Glutamatergic neuron (in vitro differentiated cells): ENCODE data around the gene ECE1. TPM values are rescaled to one million over a fixed set of nuclear protein-coding genes. Genes with fewer than 3 reads are reported as not detected.

Source experiments
- DNase-seq: peaks from one replicate; pipeline ENCODE4 v3.0.0; 2022
- H3K27ac Mint-ChIP-seq: one replicate; pipeline ENCODE4 v1.8.0; 2020; ENCODE audit warnings: mild to moderate bottlenecking, mixed read lengths, inconsistent platforms; ENCODE audit not compliant: unreplicated experiment
- H3K27me3 Mint-ChIP-seq: one replicate; pipeline ENCODE4 v1.8.0; 2020; ENCODE audit warnings: mild to moderate bottlenecking, moderate library complexity, mixed read lengths, inconsistent platforms; ENCODE audit not compliant: unreplicated experiment
- H3K36me3 Mint-ChIP-seq: one replicate; pipeline ENCODE4 v1.8.0; 2020; ENCODE audit warnings: mild to moderate bottlenecking, mixed read lengths, inconsistent platforms; ENCODE audit not compliant: unreplicated experiment
- H3K4me1 Mint-ChIP-seq: one replicate; pipeline ENCODE4 v1.8.0; 2020; ENCODE audit warnings: mild to moderate bottlenecking, low read depth, mixed read lengths, inconsistent platforms; ENCODE audit not compliant: unreplicated experiment
- H3K4me3 Mint-ChIP-seq: one replicate; pipeline ENCODE4 v1.8.0; 2020; ENCODE audit warnings: mild to moderate bottlenecking, mixed read lengths, inconsistent platforms; ENCODE audit not compliant: unreplicated experiment
- H3K9me3 Mint-ChIP-seq: one replicate; pipeline ENCODE4 v1.8.0; 2020; ENCODE audit warnings: mild to moderate bottlenecking, moderate library complexity, mixed read lengths, inconsistent platforms; ENCODE audit not compliant: unreplicated experiment
- total RNA-seq: library from RNA; stranded (reverse); fragmentation: NEBNext Ultra II Directional; extraction: Animal tissue kit (Norgen Biotek cat#: 25700); gene quantifications from one replicate; pipeline ENCODE4 v1.2.1, GENCODE V29; 2021; ENCODE audit not compliant: unreplicated experiment
- TF ChIP-seq, protein P1 (sequence below): fragments of 200-600 bp; sonication (generic); IDR thresholded peaks from one replicate; pipeline ENCODE4 v1.5.0; 2021; ENCODE audit not compliant: partially characterized antibody, unreplicated experiment

The ECE1 gene
- total RNA-seq, 1 donor from 2014 or later, result 36.1 TPM

DNA sequence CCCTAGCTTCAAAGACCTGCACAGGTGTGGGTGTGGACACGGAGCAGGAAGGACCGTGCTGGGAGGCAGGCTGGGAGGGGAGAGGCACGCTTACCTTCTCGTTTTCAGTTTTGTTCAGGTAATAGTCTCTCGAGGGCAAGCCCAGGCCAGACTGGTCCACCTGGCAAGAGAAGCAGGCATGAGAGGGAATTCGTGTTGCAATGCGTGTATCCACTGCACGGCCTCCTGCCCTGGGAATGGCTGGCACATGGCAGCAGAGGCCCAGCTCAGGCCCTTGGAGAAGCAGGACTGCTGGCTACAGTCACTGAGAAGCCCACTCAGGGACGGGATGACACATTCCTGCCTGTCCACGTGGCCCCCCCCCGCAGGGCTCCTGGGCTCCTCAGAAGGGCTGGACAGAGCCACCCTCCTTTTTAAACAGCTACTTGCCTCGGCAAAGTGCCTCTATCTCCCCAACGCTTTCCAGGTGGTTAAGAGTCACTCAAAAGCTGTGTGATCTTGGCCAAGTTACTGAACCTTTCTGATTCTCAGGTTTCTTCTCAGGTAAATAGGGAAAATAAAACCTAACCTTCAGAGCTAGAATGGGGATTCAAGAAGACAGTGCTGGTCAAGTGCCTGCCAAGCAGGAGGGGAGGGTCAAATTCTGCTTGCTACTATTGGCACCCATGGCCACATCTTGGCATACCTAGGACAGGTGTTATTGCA, 32.7 kb downstream of the ECE1 start:
- H3K27ac Mint-ChIP-seq, result no peak overlapping the region
- no peak for DNase-seq
- peaks cover 18% of the 10 kb centered on the region for H3K27me3 Mint-ChIP-seq
- no peaks in the 10 kb centered on the region for H3K36me3 Mint-ChIP-seq
- TF ChIP-seq, protein P1, sequence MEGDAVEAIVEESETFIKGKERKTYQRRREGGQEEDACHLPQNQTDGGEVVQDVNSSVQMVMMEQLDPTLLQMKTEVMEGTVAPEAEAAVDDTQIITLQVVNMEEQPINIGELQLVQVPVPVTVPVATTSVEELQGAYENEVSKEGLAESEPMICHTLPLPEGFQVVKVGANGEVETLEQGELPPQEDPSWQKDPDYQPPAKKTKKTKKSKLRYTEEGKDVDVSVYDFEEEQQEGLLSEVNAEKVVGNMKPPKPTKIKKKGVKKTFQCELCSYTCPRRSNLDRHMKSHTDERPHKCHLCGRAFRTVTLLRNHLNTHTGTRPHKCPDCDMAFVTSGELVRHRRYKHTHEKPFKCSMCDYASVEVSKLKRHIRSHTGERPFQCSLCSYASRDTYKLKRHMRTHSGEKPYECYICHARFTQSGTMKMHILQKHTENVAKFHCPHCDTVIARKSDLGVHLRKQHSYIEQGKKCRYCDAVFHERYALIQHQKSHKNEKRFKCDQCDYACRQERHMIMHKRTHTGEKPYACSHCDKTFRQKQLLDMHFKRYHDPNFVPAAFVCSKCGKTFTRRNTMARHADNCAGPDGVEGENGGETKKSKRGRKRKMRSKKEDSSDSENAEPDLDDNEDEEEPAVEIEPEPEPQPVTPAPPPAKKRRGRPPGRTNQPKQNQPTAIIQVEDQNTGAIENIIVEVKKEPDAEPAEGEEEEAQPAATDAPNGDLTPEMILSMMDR, result no peak
- peaks cover 5% of the 10 kb centered on the region for H3K9me3 Mint-ChIP-seq
- H3K4me3 Mint-ChIP-seq, result no peak overlapping the region
- H3K4me1 Mint-ChIP-seq, result peaks cover 39% of the 10 kb centered on the region

DNA sequence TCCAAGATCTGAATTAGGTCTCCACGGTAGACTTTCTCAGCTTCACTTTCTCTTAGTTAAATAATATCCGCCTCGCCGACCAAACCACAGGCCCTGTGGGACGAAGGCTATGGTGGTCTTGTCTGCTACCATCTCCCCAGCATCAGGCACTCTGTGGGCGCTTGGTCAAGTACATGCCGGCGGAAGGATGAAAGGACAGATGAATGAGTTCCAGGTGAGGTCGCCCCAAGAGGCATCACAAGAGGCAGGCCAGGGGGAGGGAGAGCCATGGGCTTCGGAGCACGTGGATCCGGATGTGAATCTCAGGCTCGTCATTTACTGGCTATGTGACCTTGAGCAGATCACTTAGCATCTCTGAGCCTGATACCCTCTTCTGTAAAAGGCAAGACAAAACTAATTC, 33.5 kb downstream of the ECE1 start:
- Mint-ChIP-seq H3K27me3 (peaks cover 18% of the 10 kb centered on the region), H3K4me3 (no peak overlapping the region), H3K27ac (peak overlapping the region; percentile 46), H3K4me1 (peaks cover 38% of the 10 kb centered on the region), H3K36me3 (no peaks in the 10 kb centered on the region), H3K9me3 (peaks cover 5% of the 10 kb centered on the region)
- TF ChIP-seq, protein P1, result no peak
- DNase-seq, result no peak

DNA sequence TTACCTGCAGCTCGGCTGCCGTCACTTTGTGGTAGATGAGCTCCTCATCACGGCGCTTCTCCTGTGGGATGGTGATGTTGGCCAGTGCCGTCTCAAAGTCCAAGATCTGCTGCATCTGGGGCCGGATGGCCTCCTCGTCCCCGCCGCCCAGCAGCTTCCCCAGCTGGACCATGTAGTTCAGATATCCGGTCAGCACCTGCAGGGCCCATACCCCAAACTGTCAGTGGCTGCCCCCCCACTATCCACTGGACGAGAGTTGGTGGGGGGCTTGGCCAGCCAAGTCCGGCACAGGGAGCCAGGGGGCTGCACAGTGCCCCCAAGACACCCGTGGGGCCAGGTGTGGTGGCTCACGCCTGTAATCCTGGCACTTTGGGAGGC, 34.3 kb downstream of the ECE1 start:
- Mint-ChIP-seq H3K36me3 (no peaks in the 10 kb centered on the region), H3K9me3 (peaks cover 5% of the 10 kb centered on the region)

DNA sequence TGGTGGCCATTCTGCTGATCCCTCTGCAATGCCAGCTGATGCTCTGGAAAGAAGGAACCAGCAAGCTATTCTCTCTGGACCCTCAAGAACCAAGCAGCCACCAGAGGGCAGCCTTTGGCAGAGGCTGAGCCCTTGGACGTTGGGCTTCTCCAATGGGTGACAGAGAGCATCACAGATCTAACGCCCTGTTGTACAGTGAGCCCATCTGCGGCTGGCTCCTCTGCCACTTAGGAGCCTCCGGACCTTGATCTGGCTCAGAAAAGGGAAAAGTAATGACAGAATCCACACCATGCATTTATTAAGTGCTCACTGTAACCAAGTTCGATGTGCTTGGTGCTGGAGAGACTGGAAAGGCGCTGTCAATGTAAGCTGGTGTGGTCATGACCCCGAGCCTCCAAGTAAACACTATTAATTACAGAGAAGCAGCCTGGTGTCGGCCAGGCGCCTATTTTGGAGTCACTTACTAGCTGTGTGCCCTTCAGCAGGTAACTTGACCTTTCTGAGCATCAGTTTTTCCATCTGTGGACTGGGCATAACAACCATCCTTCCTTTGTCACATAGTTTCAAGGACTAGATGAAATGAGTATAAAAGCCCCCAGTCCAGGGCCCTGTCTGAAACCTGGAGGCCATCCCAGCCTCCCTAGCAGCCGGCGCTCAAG, 34.9 kb downstream of the ECE1 start:
- Mint-ChIP-seq H3K4me1 (peaks cover 27% of the 10 kb centered on the region), H3K27me3 (peaks cover 13% of the 10 kb centered on the region), H3K27ac (peak overlapping the region; percentile 98), H3K36me3 (no peaks in the 10 kb centered on the region), H3K9me3 (peaks cover 6% of the 10 kb centered on the region), H3K4me3 (peak overlapping the region; percentile 38)
- TF ChIP-seq, protein P1, result peak; percentile 78
- DNase-seq, result peak; percentile 98

More for the DNA sequence above, 34.3 kb downstream of the ECE1 start:
- peaks cover 15% of the 10 kb centered on the region for H3K27me3 Mint-ChIP-seq
- H3K4me3 Mint-ChIP-seq, result no peak overlapping the region
- DNase-seq, result no peak
- peaks cover 31% of the 10 kb centered on the region for H3K4me1 Mint-ChIP-seq
- no peak overlapping the region for H3K27ac Mint-ChIP-seq
- TF ChIP-seq, protein P1, result no peak

DNA sequence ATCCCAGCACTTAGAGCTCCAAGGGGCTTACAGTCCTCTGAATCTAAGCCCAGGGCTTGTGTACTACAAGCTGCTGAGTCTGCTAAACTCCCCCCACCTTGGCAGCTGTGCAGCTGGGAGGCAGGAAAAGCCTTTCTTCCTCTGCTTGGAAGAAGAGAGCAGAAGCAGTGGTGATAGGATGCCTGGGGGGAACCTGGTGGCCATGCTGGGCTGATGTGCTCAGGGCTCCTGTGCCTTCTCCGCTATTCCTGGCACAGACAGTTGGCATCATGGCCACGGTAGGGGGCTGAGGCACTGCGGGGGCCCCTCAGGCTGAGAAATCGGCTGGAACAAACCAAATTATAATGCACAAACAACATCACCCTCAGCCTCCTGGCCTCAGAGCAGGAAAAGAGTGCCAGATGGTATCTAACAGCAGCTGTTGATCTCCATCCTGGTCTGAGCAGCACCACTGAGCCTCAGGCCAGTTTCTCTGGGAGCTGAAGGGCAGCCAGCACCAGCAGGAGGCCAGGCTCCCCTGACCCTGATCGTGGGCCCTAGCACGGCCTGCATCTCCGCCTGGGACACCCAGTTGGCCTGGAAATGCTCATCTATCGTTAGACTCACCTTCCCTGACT, 35.8 kb downstream of the ECE1 start:
- H3K36me3 Mint-ChIP-seq, result no peaks in the 10 kb centered on the region
- peaks cover 7% of the 10 kb centered on the region for H3K9me3 Mint-ChIP-seq
- peak; percentile 58 for DNase-seq
- H3K4me1 Mint-ChIP-seq, result peaks cover 20% of the 10 kb centered on the region
- H3K4me3 Mint-ChIP-seq, result peak overlapping the region; percentile 49
- TF ChIP-seq, protein P1, result no peak
- H3K27me3 Mint-ChIP-seq, result peaks cover 11% of the 10 kb centered on the region
- peak overlapping the region; percentile 98 for H3K27ac Mint-ChIP-seq
